RPMI8226 (cell line): ENCODE measurements around the gene SLC30A2.
"Not testable (repeated sequence)": the region's sequence is repeated elsewhere in the genome, so short reads cannot be mapped to it uniquely, and the experiment has no call there.

ENCODE experiments used
- DNase-seq: peaks from one replicate; pipeline ENCODE4 v3.0.0-alpha.2; 2015

The SLC30A2 gene, protein sequence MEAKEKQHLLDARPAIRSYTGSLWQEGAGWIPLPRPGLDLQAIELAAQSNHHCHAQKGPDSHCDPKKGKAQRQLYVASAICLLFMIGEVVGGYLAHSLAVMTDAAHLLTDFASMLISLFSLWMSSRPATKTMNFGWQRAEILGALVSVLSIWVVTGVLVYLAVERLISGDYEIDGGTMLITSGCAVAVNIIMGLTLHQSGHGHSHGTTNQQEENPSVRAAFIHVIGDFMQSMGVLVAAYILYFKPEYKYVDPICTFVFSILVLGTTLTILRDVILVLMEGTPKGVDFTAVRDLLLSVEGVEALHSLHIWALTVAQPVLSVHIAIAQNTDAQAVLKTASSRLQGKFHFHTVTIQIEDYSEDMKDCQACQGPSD

DNA sequence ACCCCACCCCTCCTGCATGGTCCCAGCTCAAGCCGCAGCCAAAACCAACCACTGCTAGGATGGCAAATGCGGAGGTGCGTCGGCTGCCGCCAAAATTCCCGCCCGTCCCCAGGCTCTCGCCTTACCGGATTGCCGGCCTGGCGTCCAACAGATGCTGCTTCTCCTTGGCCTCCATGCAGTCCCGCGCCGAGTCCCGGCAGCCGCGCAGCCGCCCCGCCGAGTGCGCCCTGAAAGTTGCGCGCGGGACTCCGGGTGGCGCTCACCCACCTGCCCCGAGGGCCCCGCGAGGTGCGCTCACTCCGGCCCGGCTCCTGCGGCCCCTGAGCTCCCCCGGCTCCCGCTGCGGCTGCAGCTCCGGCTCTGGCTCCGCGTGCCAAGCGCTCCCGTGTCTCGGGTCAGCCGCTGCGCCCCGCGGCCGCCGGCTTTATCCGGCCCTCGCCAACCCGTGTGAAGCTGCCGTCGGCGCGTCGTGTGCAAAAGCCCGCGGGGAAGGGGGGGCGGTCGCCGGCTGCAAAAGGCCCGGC is at the start of gene SLC30A2:
SLC30A2 (minus strand) TSS at position 397 of the 524 bp plus-strand sequence; CDS start at position 175, 222 bp downstream.
- DNase-seq, result no peak

DNA sequence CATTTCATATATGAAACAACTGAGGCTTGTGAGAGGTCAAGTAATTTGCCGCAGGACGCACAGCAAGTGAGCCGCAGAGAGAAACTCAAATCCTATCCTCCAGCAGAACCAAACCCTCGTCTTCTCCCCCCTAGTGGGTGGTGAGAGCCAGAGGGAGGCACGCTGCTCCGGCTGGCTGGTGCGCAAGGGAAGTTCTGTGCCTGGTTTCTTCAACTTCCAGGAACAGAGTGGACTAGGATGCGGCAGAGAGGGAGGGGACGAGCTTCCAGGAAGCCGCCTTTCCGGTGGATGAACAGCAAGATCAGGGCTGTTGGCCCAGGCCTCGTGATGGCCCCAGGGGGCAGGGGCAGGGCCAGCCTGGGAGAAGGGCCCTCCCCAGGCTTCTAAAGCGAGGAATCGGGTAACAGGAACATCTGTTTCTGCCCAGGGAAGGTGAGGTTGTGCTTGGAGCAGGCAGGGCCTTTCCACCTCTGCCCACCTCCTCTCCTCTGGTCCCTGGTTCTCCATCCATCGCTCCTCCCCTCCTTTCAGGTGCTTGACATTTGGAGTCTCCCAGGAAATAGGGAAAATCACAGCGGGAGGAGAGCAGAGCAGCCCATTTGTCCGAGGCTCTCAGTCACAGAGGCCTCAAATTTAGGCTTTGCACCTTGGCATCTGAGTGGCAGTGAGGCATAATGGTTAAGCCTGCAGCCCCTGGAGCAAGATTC is 48.9 kb upstream of the SLC30A2 start:
- DNase-seq, result no peak

DNA sequence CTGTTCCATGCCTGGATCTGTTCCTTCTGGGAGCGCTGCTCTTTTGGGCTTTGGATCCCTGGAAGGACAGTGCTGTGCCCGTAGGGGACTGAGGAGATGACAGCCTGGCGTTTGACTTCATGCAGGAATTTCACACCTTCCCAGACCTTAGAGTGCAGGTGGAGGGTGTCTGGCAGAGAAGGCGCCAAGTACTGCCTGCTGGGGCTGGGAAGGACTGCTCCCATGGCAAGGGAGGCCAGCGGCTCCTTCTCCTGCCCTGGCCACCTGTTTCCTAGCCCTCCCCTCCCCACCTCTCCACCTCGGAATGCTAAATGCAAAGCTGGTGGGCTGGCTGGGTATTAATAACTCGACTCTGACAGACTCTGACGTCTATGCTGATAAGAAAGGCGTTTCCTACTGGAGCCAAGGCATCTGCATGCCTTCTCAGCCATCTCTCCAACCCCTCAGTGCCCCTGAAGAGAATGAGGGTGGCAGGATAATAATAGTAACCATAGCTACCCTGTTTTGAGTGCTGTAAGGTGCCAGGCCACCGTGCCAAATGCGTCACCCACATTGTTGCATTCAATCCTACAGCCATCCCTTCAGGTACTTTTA is 48.3 kb upstream of the SLC30A2 start:
- no peak for DNase-seq

DNA sequence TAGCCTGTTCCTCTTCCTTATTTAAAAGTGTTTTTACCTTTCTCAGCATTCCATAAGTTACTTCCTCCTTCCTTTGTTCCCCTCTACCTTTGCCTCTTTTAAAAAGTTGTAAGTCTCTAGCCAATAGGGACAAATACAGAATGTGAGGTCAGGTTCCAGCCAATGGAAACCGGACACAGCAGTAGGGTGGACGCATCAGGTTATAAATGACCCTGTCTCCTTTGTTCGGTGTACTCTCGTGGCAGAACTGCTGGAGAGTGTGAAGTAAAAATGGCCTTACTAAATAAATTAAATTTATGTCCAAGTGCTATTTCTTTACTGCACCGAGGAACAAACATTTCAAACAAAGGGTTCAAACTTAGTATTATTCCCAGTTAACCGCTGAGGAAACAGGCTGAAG is 47.7 kb upstream of the SLC30A2 start:
- DNase-seq, result not testable (repeated sequence)

DNA sequence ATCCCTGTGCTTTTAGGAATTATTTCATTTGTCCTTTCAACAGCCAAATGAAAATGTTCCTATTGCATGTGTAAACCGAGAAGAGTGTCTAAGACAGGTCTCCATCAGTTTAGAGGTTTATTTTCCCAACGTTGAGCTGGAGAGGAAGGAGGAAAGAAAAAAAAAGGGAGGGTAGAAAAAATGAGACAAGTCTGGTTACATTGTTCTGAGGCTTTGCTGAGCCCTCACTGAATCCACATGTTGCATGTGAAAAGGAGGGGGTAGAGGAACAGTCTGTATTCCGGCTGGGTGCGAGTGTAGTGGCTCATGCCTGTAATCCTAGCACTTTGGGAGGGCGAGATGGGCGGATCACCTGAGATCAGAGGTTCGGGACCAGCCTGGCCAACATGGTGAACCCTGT is 46.5 kb upstream of the SLC30A2 start:
- DNase-seq, result no peak

DNA sequence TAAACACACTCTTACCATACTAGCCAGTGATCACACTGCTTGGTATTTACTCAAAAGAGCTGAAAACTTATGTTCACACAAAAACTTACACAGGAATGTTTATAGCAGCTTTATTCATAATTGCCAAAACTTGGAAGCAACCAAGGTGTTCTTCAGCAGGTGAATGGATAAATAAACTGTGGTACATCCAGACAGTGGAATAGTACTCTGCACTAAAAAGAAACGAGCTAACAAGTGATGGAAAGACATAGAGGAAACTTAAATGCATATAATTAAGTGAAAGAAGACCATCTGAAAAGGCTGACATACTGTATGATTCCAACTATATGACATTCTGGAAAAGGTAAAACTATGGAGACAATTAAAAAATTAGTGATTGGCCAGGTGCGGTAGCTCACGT is 45.0 kb upstream of the SLC30A2 start:
- DNase-seq, result no peak

DNA sequence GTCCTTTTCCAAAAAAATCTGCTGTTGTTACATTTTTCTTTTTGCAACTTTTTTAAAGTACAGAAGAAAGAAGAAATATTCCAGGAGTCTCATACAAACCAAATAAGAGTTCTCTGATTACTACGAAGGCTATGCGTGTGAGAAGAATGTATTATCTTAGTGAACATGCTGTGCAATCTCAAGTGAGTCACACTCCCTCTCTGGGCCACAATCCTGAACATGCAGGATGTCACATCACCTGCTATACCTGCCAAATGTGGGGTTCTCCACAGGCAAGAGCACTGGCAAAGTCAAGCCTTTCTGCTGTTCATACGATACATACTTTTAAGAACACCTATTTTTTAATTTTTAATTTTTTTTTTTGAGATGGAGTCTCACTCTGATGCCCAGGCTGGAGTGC is 43.2 kb upstream of the SLC30A2 start:
- no peak for DNase-seq

DNA sequence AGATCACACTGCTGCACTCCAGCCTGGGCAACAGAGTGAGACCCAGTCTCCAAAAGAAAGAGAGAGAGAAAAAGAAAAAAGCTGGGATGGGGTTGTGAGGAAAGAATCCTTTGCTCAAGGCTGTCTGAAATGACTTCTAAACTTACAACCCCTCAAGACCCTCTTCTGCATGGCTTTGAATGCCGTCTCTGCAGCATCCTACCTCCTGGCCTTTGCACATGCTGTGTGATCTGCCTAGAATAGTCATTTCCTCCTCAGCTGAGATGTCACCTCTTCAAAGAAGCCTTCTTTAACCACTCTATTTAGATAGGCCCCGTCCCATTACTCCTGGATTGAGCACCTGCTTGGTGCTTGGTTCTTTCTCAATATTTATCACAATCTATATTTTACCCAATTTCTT is 38.9 kb upstream of the SLC30A2 start:
- no peak for DNase-seq

DNA sequence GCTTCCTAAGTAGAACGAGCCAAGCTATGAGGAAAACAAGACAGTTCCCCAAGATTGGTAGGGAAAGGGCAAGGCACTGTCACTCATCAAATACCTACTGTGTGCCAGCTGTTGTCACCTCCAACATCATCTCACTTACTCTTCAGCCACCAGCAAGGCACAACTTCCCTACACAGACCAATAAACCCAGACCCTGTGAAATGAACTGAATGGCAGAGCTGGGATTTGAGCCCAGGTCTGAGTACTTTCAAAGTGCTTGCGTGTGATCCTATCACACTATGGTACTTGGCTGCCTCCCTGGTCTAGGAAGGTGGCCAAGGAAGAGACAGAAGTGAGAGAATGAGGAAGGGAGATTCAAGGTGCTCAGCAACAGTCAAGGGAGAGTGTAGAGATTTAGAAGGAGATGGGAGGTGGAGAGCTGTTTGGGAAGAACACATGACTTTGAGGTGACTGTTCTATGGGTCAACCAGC is 38.2 kb upstream of the SLC30A2 start:
- DNase-seq, result peak; percentile 6

DNA sequence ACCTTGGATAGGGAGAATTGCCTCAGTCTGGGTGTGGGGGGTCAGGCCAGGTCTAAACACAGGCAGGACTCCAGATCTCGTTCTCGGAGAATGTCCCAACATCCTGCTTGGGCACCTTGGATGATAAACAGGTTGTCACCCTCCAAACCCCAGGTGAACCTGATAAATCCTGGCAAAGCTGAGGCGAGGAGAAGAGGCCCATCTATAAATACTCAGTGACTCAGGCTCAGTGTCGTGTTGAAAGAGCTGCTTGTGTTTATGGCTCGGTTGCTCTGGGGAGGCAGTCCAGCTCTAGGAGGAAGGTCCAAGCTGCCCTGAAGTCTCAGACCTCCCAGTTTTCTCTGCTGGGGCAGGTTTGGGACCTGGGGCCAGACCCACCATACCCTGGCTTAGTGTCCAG is 37.3 kb upstream of the SLC30A2 start:
- no peak for DNase-seq

DNA sequence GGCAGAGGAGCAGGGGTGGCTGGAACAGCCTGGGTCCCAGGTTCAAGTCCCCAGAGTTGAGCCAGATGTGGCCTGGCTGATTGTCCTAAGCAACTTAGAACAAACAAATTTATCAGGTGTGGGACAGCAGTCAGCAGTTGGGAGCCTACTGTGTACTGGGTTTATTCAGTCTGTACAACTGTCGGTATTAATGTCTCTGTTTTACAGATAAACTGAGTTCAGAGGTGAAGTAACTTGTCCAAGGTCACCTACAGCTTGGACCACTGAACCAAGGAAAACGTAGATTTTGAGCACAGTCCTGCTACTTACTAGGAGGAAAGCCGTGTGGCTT is 36.1 kb upstream of the SLC30A2 start:
- no peak for DNase-seq

DNA sequence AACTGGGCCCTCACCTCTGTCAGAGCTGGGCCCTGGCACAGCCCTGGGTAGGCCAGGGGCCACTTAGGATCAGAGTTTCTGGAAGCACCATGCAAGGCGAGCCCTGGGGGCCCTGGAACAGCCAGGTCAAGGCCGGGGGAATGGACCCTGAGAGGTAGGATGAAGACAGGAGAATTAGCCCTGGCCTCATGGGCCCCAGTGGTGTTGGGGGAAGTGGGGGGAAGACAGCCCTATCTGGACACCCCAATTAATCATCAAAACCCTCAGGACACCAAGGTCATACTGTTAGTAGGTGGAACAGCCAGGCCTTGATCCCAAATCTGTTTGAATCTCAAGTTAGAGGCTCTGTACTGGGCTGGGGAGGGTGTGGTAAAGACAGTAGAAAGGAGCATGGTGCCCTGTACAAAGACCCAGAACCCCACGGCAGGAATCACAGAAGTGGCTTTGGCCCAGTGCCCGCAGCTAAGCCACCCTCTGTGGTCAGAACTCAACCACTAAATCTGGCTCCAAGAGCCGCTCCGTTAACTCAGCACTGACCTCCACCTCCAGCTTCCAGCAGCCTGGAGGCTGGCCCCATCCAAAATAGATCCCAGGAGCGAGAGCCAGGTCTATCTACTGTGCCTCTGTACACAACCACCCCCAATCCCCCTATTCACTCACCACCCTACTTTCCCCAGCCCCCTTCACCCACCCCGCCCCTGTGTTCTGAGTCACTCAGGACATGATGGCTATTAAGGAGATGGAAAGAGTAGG is 35.5 kb upstream of the SLC30A2 start:
- DNase-seq, result peak; percentile 12

DNA sequence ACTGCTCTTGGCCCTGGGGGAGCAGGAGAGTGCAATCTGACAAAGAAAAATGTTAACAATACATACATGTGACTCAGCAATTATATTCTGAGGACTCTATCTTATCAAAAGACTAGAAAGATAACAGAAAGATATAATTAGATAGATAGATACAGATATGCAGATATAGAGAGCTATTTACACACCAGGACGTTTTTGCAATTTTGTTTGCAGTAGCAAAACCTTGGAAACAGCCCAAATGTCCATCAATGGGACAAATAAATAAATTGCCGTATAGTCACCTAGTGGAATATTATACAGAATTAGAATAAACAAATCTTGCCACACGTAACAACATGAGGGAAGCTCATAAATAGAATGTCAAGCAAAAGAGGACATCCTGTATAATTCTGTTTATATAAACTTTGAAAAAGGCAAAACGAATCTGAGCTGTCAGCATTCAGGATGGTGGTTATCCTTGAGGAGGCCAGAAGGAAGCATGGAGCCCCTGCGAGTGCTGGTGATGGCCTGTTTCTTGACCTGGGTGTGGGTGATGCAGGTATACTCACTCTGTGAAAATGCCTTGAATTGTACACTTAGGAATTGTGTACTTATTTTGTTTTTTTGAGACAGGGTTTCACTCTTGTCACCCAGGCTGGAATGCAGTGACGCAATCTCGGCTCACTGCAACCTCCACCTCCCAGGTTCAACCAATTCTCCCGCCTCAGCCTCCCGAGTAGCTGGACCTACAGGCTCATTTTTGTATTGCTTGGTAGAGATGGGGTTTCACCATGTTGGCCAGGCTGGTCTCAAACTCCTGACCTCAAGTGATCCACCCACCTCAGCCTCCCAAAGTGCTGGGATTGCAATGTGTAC is 34.3 kb upstream of the SLC30A2 start:
- no peak for DNase-seq

DNA sequence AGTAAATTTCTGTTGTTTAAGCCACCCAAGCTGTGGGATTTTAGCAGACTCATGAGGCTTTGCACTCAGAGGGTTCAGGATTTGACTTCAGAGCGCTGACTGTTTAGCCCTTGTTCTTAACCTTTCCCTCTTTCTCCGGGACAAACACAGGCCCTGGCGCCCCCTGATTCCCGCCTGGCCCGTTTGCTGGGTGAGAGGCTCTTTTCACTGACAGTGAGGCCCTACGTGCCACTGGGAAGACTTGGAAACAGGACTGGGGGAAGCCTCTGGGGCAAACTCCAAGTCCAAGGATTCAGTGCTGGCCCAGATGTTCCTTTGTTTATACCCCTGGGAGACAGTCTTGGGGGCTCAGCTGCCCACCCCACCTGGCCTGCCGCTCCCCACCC is 33.3 kb upstream of the SLC30A2 start:
- DNase-seq, result no peak

DNA sequence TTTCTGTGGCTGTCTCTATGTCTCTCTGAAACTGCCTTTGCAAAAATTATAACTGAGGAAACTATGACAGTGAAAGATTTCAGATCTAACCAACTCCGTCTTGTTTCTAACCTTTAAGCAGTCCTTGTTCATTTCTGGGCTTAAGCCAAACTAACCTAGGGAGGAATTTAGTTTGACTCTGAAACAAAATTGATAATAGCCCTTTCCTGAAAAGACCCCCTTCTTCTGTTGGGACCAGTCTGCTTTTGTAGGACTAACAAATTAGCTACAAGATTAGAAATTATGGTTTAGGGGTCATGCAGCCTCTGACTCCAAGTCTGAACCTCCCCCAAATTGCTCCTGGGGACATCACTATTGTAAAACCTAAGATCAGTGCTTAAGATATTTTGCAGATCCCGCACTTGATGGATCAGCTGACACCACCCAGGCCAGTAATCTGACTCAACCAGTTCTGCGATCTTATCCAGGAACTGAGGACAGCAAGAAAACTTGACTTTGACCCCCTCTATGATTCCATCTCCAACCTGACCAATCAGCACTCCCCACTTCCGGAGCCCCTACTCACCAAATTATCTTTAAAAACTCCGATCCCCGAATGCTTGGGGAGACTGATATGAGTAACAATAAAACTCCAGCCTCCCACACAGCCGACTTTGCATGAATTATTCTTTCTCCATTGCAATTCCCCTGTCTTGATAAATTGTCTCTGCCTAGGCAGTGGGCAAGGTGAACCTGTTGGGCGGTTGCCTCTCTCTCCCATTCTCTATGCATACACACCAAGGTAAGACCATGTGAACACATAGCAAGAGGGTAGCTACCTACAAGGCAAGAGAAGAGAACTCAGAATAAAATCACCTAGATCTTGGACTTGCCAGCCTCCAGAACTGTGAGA is 32.6 kb upstream of the SLC30A2 start:
- DNase-seq, result no peak

DNA sequence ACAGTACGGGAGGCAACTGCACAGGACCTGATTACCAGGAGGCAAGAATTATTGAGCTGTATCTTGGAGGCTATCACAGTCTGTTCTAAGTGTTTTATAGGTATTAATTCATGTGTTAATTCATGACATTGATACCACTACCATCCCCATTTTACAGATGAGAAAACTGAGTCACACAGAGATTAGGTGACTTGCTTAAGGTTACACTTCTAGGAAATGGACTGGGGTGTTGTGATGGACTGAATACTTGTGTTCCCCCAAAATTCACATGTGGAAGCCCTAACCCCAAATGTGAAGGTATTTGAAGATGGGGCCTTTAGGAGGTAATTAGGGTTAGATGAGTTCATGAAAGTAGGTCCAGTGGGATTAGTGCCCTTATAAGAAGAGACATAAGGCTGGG is 31.6 kb upstream of the SLC30A2 start:
- no peak for DNase-seq

DNA sequence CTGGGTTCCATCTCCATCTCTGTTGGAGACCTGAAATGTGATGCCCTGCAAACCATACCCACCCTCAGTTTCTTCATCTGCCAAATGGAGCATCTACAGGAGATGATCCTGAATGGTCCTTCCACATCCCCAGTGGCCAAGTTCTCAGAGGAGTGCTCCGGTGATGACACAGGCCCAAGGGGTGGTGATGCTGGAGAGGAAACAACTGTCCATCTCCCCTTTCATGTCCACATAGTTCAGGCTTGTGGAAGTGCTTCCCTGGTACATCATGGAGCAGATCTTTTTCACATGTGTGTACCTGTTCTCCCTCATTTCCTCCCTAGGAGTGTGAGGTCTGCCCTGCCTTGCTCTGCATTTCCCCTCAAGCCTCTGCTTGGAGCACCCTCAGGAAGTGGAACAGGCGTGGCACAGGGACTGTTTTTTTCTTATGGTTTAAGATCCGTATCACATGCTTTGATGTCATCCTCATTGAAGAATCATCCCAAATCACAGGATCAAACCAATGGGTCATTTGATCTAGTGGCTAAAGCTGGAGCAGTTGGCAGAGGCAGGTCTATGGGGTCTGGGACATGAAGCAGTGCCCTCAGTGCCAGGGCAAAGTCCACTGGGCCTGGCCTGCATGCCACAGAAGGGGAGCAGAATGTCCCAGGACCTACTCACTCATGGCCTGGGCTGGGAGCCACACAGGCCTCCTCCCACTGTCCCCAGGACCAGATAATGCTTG is 29.7 kb upstream of the SLC30A2 start:
- no peak for DNase-seq

DNA sequence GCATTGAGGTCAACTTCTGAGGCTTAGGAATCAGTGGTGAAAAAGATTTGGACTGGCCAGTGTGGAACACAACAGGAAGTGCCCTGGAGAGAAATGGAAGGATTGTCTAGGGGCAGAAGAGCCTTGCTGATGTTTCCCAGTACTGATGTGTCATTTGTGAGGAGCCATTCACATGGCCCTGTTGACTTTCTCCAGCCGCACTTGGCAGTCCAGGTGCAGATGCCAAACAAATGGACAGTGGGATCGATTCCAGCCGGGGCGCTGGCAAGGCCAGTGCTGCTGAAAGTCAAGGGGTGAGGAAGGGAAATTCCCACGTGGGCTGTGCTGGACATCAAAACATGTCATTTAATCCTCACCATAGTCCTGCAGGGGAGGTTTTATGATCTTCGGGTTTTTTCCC is 26.4 kb upstream of the SLC30A2 start:
- DNase-seq, result no peak

DNA sequence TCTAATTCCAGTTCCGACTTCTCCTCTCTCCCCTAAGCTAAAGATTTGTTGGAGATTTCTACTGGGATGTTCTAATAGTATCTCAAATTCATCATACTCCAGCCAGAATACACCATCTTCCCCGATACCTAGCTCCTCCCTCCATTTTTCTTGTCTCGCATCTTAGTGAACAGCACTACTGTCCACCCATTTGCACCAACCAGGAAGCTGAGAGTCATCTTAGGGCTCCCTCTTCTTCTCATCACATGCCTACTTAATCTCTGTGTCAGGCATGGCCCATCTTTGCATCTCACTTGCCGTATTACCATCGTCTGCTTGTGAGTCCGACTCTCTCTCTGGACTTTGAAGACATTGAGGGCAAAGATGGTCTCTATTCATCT is 25.0 kb upstream of the SLC30A2 start:
- DNase-seq, result no peak

DNA sequence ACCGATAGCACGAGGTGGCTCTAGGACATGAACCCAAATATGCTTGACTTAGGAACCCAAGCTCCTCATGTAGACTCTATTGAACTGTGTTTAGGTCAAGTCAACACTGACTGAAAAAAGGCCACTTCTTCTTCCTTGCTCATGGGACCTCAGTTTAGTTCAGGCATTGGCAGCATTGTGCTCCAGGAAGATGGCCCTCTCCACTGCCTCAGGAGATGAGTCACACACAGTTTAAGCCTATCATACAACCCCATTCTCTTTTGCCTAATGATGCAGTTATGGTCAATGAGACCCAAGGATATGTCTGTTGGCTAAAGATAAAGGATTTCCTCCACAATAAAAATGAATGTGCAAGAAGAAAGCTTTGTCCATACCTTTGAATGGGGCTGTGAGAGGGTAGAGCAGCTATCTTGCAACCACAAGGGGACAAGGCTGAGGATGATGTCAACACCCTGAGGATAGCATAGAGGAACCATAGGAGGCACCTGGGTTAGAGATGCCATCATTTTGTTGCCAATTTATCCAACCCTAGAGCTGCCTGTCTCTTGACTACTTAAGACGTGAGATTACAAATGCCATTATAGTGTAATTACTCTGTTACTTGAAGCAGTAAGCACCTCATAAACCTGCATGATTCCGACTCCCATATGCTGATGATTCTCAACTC is 24.5 kb upstream of the SLC30A2 start:
- DNase-seq, result no peak
